ENCODE results near the gene BEAN1. TPM values are rescaled to one million over a fixed set of nuclear protein-coding genes. Genes with fewer than 3 reads are reported as not detected.

The BEAN1 gene
- total RNA-seq, 1 donor from 2014 or later: 3.7 TPM

GRCh38 chr16:66399031-66399430, 28.1 kb upstream of the BEAN1 start:
- no peak for DNase-seq (ENCODE audit: low spot score)
- Mint-ChIP-seq H3K36me3 (ENCODE audit: low read depth) (no peaks in the 10 kb centered on the region), H3K9me3 (ENCODE audit: low read depth) (no peaks in the 10 kb centered on the region), H3K27me3 (ENCODE audit: low read depth) (no peaks in the 10 kb centered on the region), H3K27ac (ENCODE audit: unreplicated experiment) (no peak overlapping the region), H3K4me3 (ENCODE audit: unreplicated experiment) (no peak overlapping the region), H3K4me1 (ENCODE audit: low read depth) (peaks cover 11% of the 10 kb centered on the region)
- TF ChIP-seq, protein P1, sequence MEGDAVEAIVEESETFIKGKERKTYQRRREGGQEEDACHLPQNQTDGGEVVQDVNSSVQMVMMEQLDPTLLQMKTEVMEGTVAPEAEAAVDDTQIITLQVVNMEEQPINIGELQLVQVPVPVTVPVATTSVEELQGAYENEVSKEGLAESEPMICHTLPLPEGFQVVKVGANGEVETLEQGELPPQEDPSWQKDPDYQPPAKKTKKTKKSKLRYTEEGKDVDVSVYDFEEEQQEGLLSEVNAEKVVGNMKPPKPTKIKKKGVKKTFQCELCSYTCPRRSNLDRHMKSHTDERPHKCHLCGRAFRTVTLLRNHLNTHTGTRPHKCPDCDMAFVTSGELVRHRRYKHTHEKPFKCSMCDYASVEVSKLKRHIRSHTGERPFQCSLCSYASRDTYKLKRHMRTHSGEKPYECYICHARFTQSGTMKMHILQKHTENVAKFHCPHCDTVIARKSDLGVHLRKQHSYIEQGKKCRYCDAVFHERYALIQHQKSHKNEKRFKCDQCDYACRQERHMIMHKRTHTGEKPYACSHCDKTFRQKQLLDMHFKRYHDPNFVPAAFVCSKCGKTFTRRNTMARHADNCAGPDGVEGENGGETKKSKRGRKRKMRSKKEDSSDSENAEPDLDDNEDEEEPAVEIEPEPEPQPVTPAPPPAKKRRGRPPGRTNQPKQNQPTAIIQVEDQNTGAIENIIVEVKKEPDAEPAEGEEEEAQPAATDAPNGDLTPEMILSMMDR (IDR thresholded peaks at IDR 0.05): no peak

DNA sequence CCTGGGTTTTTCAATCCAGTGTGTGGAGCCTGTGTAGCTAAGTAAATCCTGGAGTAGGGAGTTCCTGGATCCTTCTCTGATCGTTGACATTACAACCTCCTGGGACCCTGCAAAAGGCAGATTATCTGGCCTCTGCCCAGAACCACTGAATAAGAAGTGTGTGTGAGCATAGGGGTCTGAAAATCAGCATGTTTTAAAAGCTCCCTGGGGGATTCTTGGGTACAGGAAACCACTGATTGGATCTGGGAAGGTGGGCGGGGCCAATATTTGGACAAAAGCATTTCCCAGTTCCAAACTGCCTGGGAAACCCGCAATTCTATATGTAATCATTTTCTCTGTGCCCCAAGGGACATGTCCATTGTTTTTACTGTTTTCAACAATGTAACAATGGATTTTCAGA, 27.2 kb upstream of the BEAN1 start:
- Mint-ChIP-seq H3K36me3 (ENCODE audit: low read depth) (no peaks in the 10 kb centered on the region), H3K4me1 (ENCODE audit: low read depth) (peaks cover 11% of the 10 kb centered on the region), H3K9me3 (ENCODE audit: low read depth) (no peaks in the 10 kb centered on the region), H3K4me3 (ENCODE audit: unreplicated experiment) (no peak overlapping the region), H3K27ac (ENCODE audit: unreplicated experiment) (no peak overlapping the region), H3K27me3 (ENCODE audit: low read depth) (no peaks in the 10 kb centered on the region)
- DNase-seq (ENCODE audit: low spot score): no peak
- TF ChIP-seq, protein P1 (IDR thresholded peaks at IDR 0.05): no peak

DNA sequence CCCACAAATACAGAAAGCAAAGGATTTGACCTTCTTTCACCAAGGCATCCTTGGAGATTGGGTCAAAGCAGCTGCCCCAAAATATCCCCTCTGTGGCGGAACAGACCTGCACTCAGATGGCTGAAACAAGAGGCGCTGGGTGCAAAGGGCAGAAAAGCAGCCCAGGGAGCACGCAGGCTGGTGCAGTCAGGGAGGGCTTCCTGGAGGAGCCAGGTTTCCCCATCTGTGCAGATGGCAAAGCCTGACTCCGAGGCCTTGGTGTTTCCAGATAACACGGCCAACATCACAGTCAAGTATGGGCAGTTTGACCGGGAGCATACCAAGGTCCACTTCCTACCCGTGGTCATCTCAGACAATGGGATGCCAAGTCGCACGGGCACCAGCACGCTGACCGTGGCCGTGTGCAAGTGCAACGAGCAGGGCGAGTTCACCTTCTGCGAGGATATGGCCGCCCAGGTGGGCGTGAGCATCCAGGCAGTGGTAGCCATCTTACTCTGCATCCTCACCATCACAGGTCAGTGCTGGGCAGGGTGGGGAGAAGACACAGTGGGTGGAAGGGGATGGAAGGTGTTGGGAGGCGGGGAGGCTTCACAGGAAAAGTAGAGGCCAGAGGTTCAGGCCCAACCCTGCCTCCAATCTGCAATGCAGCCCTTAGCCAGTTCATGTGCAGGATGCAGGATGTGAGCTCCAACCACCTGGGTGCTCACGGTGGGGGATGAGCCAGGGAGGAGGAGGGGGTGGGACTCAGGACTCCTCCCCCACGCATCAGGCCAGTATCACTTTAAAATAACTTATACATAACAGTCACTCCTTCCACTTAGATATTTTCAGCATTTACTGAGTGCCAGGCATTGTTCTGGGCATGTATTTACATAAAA, 26.4 kb upstream of the BEAN1 start:
- Mint-ChIP-seq H3K4me3 (ENCODE audit: unreplicated experiment) (no peak overlapping the region), H3K9me3 (ENCODE audit: low read depth) (no peaks in the 10 kb centered on the region), H3K27me3 (ENCODE audit: low read depth) (peaks cover 4% of the 10 kb centered on the region), H3K36me3 (ENCODE audit: low read depth) (no peaks in the 10 kb centered on the region), H3K4me1 (ENCODE audit: low read depth) (peaks cover 11% of the 10 kb centered on the region), H3K27ac (ENCODE audit: unreplicated experiment) (peak overlapping the region; percentile 82)
- TF ChIP-seq, protein P1 (IDR thresholded peaks at IDR 0.05): no peak
- no peak for DNase-seq (ENCODE audit: low spot score)

GRCh38 chr16:66401610-66402009, 25.5 kb upstream of the BEAN1 start:
- Mint-ChIP-seq H3K4me3 (ENCODE audit: unreplicated experiment) (no peak overlapping the region), H3K27ac (ENCODE audit: unreplicated experiment) (peak overlapping the region; percentile 82), H3K27me3 (ENCODE audit: low read depth) (peaks cover 6% of the 10 kb centered on the region), H3K9me3 (ENCODE audit: low read depth) (no peaks in the 10 kb centered on the region), H3K4me1 (ENCODE audit: low read depth) (peaks cover 11% of the 10 kb centered on the region), H3K36me3 (ENCODE audit: low read depth) (no peaks in the 10 kb centered on the region)
- TF ChIP-seq, protein P1 (IDR thresholded peaks at IDR 0.05): no peak
- no peak for DNase-seq (ENCODE audit: low spot score)

- H3K36me3 Mint-ChIP-seq (ENCODE audit: low read depth): no peaks in the 10 kb centered on the region
- no peak for DNase-seq (ENCODE audit: low spot score)
- H3K27me3 Mint-ChIP-seq (ENCODE audit: low read depth): peaks cover 6% of the 10 kb centered on the region
- no peak overlapping the region for H3K4me3 Mint-ChIP-seq (ENCODE audit: unreplicated experiment)
- TF ChIP-seq, protein P1 (IDR thresholded peaks at IDR 0.05): no peak
- H3K4me1 Mint-ChIP-seq (ENCODE audit: low read depth): peaks cover 15% of the 10 kb centered on the region
- no peaks in the 10 kb centered on the region for H3K9me3 Mint-ChIP-seq (ENCODE audit: low read depth)
- H3K27ac Mint-ChIP-seq (ENCODE audit: unreplicated experiment): no peak overlapping the region
These were observed 24.9 kb upstream of the BEAN1 start for GRCh38 chr16:66402166-66402565.

All from chondrocyte (in vitro differentiated cells).